T-helper 1 cell (primary cell): ENCODE data around the gene SLC4A1AP.

Experiments used
- DNase-seq, 5 donors: peaks; one replicate each; pipeline ENCODE4 v3.0.0-alpha.2; 2012 to 2020

SLC4A1AP gene

DNA sequence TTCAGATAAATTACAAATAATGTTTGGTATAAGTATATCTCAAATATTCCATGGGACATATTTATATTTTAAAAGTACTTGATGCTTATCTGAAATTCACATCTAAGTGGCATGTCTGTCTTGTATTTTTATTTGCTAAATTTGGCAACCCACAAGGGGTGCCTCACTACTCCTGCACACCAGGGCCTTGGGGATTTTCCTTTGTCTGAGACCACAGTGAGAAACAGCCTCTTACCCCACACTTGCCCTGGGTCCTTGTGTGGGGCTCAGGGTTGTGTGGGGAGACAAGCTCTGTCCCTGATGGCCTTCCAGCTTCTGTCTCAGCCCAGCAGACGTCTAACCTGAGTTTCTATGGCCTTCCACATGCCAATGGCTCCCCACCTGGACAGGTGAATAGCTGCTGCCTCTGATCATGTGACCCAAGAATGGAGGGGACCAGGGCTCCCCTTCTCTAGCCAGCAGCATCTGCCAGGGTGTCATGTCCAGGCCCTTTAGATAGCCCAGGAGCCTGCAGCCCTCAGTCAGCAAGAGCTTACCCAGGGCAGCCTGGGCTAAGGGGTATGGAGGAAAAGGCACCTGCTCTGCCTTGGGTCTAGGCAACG is 58.3 kb downstream of the SLC4A1AP start:
- no peak for DNase-seq

DNA sequence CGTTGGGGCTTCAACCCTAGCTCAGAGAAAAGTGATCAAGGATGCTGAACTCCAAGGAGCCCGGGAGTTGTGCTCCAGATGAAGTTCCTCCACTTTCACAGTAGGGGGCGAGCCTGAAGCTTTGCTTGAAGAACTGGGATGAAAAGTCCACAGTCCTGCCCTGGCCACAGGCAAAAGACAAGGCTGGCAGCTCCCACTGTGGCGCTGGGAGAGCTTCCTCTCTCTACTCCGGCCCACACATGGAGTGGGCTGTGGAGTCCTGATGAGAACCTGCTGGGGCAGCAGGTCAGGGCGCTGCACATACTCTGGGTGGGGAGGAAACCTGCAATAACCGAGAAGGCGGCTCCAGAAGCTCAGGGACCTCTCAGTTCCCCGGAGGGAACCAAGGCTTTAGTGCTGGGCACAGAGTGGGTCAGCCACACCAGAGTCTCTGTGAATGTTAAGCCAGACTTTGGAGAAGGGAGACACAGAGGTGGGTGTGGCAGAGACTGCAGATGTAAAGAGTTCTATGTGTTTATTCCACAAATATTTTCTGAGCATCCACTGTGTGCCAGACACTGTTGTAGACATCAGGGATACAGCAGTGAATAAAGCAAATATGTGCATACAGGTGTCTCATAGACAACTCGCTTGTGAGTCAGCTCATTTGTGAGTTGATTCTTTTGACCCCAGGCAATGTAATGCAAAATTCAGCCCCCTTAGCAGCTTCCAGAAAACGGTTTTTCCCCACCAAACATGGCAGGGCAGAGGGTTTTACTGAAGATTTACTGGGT is 59.9 kb downstream of the SLC4A1AP start:
- peak in 1 of 5 donors; percentile 32 for DNase-seq

DNA sequence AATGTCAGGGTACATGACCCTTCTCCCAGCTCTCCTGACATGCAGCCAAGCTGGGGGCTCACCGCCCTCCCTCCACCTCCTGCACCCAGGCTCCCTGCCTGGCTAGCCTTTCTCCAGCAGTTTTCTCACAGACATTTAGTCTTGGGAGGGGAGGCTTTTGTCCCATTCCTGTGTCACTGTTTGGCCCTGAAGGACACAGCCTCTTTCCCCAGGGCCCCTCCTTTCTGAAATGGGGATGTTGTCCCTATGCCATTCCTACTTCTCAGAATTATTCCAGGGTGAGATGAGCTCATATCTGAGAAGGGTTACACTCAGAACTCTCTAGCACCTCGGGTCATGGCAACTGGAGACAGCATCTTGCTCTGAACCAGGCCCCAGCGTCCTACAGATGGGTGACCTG is 60.5 kb downstream of the SLC4A1AP start:
- DNase-seq, result no peak

DNA sequence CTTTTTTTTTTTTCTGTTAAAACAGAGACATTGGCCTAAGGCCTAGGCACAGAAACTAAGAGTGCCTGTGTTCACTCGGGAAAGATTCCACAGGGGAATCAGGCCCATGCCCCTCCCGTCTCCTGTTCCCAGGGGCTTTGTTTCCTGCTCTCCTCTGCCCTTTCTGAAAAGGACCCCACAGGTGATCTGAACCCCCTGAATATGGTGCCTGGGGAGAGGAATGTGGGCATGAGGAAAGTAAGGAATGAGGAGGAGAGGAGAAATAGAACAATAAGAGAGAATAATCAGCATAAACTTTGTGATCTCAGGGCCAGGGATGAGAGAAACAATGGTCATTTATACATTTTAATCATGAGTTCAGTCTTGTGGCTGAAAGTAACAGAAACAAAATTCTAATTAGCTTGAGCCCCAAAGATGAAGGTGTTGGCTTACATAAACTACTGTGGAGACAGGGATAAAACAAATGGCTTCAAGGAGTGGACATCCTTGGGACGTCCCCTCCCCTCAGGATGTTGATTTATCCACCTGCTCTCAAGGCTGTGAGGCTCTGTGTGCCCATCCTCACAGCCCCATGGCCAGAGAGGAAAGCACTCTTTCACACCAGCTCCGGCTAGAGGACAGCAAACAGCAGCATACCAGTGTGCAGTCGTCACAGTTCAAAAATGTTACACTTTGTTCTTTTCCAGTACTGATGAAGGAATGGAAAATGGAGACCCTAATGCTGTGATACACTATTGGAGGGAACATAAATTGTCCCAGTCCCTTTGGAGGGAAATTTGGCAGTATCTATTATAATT is 61.4 kb downstream of the SLC4A1AP start:
- no peak for DNase-seq

DNA sequence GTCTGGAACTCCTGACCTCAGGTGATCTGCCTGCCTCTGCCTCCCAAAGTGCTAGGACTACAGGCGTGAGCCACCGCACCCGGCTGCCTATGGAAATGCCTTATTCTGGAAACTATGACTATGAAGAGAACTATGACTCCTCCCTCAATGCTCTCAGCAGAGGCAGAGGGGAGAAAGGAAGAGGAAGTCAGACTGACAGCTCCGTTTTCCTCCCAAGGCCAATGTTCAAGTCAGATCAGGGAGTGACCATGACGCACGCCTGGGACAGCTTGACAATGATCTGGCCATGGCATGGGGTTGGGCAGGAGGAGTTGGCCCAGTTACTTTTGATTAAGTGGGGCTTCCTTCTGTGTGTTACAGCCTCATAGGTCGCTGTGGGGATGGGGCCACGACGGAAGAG is 63.6 kb downstream of the SLC4A1AP start:
- DNase-seq, result no peak

DNA sequence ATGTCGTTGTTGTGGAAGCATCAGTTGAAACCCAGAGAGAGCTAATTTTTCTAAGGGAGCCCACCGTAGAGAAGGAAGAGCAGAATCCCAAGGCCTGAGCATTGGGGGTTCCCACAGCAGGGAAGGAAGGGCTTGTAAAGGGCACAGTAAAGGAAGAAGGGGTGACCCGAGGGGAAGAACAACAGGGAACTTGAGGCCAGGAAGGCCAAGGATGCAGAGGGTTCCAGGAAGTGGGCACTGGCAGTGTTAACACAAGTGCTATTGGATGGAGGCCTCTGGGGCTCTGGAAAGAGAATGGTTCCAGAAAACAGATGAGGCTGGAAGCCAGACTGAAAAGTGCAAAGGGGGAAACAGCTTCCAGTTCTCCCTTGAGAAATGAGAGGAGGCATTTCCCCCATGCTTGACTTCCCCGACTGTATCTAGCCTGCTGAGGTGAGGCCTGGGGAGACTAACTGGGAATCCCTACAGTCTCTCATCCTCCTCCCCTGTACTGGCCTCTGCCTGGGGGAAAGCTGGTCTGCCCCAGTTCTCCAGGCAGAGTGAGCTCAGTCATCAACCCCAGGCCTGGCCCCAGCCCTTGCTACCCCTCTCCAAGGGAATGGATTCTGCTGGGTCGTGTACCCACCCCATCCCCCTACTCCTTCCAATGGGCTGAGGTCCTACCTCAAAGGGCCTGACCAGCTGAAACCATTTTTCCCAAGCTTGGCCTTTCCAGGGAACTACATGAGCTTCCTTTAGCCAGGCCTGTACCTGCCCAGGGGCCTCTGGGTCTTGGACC is 64.6 kb downstream of the SLC4A1AP start:
- no peak for DNase-seq

DNA sequence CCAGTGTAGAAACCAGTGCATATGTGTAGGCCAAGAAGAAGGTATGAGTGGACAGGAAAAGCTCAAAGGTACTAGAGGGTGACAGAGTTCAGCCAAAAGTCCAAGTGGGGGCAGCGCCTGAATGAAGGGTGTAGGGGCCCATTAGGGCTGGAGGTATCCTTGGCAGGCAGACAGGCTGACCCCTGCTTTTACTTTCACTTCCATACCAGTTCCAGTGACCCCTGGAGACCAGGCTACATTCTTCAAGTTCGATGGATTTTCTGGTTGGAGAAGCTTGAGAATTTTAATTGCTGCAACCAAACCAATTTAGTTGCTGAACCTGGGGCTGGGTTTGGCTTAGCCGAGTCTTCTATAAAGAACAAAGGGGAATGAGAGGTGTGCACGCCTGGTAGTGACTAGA is 65.5 kb downstream of the SLC4A1AP start:
- DNase-seq, result no peak

DNA sequence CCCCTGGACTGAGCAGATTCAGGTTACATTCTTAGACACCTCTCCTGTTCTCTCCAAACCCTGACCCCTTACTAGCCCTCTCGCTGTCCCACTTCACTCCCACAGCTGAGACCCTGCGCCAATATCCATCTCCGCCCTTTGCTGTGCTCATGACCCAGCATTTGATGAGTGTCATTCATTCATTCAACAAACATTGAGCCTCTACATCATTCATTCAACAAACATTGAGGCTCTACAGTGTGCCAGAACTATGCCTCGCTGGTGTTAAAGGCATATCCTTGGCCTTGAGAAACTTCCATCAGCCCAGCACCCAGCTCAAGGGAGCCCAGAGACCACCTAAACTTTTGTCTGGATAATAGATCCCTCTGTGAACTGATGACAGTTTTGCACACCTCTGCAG is 65.9 kb downstream of the SLC4A1AP start:
- no peak for DNase-seq

DNA sequence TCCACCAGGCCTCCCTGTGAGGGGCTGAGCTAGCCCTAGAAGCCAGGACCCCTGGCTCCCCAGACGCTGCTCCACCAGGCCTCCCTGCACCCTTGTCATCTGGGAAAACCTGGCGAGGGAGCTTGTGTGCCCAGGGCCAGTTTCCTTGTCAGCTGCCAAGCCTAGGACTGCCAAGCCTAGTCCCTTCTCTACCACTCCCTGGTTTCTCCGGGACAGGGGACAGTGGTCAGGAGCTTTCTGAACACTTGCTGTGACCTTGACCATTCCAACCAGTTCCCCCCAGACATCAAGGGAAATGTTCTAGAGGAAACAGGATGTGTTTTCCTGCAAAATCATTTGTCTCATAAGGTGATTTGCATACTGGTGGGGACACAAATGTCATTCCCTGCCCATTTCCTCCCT is 66.6 kb downstream of the SLC4A1AP start:
- no peak for DNase-seq

DNA sequence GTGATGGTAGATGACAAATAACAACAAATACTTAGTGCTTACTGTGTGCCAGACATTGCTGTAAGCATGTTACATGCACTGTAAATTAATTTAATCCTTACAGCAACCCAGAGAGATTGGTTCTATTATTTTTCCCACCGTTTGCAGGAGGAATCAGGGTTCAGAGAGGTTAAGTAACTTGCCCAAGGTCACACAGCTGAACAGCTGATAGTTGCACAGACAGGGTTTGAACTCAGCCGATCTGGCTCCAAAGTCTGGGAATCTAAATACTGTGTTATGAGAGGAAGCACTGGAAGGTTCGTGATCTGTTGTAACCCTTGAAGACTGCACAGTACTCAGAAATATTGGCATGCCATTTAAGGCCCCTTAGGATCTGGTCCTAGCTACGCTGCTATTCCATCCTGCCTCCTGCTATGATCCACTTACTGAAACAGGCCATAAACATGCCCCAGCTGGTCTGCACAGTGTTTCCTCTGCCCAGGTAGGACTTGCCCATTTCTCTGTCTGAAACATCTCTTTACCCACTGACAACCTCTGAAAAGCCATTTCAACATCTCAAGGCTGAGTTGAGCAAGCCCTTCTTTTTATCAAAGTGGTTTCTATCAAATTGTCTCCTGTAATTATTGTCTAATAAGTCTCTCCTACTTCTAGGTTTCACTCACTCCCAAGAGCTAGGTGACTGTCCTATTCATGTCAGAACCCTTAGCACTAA is 67.4 kb downstream of the SLC4A1AP start:
- no peak for DNase-seq

DNA sequence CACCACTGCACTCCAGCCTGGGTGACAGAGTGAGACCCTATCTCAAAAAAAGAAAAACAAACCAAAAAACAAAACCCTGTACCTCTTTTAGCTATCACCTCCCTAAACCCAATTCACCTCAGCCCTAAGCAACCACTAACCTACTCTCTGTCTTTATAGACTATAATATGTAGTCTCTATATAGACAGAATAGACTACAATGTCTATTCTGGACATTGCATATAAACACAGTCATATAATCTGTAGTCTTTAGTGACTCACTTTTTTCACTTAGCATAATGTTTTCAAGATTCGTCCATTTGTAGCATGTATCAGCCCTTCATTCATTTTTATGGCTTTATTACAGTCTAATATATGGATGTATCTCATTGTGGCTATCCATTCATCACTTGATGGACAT is 70.6 kb downstream of the SLC4A1AP start:
- DNase-seq, result no peak

DNA sequence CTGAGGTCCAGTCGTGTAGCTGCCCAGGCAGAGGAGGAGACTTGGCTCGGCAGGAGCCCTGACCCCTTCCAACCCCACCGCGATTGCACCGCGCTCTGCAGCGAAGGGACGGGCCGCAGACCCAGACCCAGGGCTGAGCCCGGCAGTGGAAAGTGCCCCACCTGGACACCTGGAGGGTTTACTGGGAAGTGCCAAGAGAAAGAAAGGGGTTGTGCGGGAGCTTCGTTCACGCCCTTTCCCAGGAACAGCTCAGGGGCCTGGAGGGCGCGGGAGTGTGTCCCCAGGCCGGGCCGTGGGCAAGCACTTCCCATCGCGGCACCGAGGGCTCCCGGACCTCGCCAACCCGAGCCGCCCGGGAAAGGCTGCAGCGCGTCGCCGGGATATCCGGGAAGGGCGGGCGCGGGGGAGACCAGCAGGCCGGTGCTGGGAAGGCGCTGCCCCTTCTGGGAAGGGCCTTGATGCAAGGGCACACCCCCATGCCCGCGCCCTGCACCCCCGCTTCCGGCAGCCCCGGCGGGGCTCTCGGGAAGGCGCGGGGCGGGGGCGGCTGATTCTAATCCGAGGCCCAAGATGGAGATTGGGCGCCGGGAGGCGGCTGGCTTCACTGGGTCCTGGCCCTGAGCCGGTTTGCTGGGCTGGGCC is 71.7 kb downstream of the SLC4A1AP start:
- peak in 3 of 5 donors; percentile 23 to 64 (median 31) for DNase-seq

DNA sequence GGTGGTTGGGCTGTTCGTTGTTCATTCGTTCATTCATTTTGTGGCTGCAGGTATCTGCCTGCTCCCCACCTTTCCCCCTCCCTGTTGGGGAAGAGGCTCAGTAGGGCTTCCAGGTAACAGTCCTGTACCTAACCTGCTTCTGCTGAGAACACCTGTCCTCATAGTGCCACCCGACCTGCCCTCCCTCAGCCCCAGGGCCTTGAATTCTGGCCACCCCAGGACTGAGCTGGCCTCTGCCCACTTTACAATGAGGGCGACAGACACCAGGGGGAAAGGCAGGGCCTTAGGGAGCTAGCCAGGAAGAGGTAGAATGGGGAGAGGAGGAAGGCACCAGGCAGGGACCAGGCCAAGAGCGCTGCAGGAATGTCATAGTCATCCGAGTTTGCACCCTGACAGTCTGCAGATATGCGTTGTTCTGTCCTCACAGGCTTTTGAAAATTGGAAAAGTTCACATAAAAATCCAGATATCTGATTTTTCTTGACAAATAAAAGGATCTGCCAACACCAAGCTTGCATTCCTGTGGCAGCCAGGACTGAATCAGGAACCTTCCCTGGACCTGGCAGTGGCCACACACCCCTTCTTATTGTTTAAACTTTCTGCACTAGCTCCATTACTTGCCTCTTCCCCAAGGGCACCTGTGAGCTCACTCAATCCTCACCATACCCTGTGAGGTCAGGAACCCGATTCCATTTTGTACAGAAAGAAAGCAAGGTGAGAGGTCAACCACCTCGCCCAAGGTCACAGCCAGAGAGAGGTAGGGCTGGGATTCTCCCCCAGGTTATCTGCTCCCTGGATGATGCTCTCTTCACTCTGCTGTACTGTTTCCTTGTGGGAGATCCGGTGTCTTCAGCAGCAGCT is 72.6 kb downstream of the SLC4A1AP start:
- DNase-seq, result no peak

DNA sequence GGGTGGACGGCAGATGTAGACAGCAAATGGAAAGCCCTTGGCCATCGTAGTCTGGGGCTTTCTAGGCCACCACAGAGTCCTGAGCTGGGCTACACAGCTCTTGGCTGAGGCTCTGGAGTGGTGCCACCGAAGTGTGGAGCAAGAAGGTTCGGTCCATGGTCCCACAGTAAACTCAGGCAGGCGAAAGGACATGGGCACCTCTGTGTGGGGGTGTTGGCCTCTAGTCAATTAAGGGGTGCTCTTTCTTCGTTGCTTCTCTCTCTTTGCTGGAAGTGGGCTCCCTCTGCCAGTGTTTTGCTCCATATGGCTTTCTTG is 73.2 kb downstream of the SLC4A1AP start:
- no peak for DNase-seq

DNA sequence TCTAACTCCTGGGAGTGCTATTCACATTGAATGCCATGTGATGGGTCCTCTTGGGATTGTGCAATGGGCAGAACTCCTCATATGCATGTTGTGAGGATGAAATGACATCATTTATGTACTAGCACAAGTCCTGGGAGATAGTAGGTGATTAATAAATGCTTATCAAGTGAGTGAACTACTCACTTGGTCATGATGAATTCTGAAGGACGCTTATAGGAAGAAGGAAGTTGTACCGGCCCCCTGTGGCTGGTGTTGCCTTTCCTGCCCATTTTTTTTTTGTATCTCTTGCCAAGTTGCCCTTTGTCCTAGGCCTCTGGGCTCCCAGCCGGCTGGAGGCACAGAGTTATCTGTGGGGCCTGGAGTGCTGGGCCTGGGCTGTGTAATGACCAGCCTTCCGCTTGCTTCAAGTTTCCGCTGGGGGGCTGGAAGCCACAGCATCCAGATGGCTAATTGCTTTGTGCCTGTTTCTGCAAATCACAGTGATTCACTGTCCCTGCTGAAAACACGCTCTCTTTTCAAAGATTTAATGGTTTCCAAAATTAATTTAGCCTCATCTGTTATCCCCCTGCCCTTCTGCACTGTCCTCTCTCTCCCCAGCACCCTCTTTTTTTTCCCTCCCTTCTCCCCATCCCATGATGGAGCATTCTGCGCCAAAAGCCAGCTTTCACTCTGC is 74.1 kb downstream of the SLC4A1AP start:
- DNase-seq, result no peak

DNA sequence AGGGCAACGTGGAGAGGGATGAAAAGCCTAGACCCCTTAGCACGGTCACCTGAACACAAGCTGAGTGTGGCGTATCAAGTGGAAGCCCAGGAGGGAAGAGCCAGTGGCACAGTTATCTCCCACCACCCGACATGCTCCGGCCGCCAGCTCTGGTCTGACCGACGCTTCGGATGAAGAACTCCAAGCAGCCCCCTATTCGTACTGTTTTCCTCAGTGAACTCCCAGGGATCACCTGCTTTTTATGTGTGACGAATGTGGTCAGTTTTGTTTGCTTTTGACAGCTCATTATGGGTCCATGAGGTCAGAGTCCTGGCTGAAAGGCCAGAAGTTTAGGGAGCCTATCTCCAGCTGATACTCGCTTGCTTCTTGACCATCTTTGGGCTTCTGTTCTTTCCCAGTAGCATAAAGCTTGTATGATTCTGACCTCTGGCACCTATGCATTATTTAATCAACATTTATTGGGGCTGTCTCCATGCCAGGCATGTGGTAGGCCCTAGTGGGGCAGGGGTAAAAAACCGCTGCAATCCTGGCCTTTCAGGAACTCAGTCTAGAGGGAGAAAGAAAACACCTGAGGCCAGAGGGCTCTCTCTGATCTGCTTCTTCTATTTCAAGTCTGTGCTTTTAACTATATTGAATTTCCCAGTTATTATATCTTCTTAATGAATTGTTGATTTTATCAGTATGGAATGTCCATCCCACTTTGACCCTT is 74.8 kb downstream of the SLC4A1AP start:
- DNase-seq, result no peak

DNA sequence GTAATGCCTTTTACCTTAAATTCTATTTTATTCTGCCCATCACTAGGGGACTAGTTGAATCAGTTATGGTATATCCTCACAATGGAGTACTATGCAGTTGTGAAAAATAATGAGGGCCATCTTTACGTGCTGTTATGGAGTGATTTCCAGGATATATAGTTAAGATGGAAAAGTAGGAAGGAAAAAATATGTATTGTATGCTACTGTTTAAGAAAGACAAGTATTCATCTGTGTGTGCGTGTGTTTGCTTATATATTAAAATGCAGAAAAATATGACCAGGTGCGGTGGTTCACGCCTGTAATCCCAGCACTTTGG is 75.3 kb downstream of the SLC4A1AP start:
- no peak for DNase-seq

DNA sequence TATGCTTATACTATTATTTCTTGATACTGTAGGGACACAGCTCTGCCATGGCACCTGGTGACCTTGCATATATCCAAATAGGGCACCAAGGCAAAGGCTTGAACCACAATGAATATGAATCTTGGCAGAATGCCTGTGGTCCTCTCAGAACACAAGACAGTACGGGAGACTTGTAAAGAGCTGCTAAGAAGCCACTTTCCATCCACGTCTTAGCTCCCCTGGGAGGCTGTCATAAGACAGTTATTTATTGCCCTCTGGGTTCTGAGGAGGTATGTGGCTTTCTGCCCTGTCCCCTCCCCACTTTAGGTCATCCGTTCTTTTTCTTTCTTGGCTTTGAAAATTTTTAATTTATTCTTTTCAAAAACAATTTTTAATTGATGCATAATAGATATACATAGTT is 78.0 kb downstream of the SLC4A1AP start:
- DNase-seq, result no peak

DNA sequence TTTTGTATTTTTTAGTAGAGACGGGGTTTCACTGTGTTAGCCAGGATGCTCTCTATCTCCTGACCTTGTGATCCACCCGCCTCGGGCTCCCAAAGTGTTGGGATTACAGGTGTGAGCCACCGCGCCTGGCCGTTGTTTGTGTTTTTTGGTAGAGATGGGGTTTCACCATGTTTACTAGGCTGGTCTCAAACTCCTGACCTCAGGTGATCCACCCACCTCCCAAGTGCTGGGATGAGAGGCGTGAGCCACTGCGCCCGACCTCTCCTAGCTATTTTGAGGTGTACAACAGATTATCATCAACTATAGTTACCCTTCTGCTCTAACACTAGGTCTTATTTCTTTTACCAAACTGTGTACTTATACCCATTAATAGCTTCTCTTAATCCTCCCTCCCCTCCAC is 78.9 kb downstream of the SLC4A1AP start:
- no peak for DNase-seq
